K562 (cell line): ENCODE measurements around the gene DVL2. TPM values are rescaled to one million over a fixed set of nuclear protein-coding genes. Genes with fewer than 3 reads are reported as not detected.

ENCODE experiments used
- CHD4 ChIP-seq: fragments of 200-600 bp; sonication (generic); IDR thresholded peaks from 3 replicates; pipeline ENCODE4 v1.6.1; 2012; ENCODE audit warnings: low read depth, mild to moderate bottlenecking, mixed read lengths, low read length, inconsistent platforms; ENCODE audit not compliant: insufficient read depth, insufficient replicate concordance, poor library complexity, severe bottlenecking
- CREM ChIP-seq: IDR thresholded peaks from 2 replicates; pipeline ENCODE4 v1.6.1; 2014; ENCODE audit warnings: antibody characterized with exemption, low read depth
- CXXC5 ChIP-seq: fragments of 250-450 bp; sonication (Bioruptor Pico); IDR thresholded peaks from 2 replicates; pipeline ENCODE4 v1.8.0; 2022; ENCODE audit warnings: inconsistent platforms, mild to moderate bottlenecking, moderate library complexity
- ETV5 ChIP-seq: sonication (generic); formaldehyde crosslinking; IDR thresholded peaks from 2 replicates; pipeline ENCODE4 v1.4.0; 2020; ENCODE audit warnings: low read depth, mild to moderate bottlenecking, missing genetic modification reagents
- JUND ChIP-seq, 2 experiments: IDR thresholded peaks; 2 replicates in 1 of 2; 3 replicates in 1 of 2; pipeline ENCODE4 v1.6.1; 2011; ENCODE audit warnings: borderline replicate concordance in 2 of 2, low read depth in 2 of 2, low read length in 2 of 2, improper control_type of control experiment in 1 of 2, missing biosample characterization in 1 of 2, missing genetic modification characterization in 1 of 2, missing genetic modification reagents in 1 of 2
- MYC ChIP-seq, 2 experiments: fragments of 250-450 bp in 1 of 2; sonication (Bioruptor Pico) in 1 of 2; IDR thresholded peaks; 2 replicates each; pipeline versions ENCODE4 v1.5.1 to v1.6.1; 2012 to 2021; ENCODE audit warnings: low read depth in 2 of 2, borderline replicate concordance in 1 of 2, improper control_type of control experiment in 1 of 2, low read length in 1 of 2, mild to moderate bottlenecking in 1 of 2, moderate library complexity in 1 of 2
- SMAD4 ChIP-seq: fragments of 250-450 bp; sonication (Bioruptor Pico); conservative IDR thresholded peaks from 2 replicates; pipeline ENCODE4 v1.8.0; 2021; ENCODE audit warnings: inconsistent platforms, mild to moderate bottlenecking, moderate library complexity
- SUPT5H ChIP-seq: fragments of 450-650 bp; IDR thresholded peaks from 2 replicates; pipeline ENCODE4 v1.6.1; 2016
- TCF3 ChIP-seq: sonication (generic); formaldehyde crosslinking; IDR thresholded peaks from 2 replicates; pipeline ENCODE4 v1.4.0; 2020; ENCODE audit warnings: mild to moderate bottlenecking, missing genetic modification reagents
- ZNF165 ChIP-seq: fragments of 250-450 bp; sonication (Bioruptor Pico); IDR thresholded peaks from 2 replicates; pipeline ENCODE4 v1.4.0; 2020; ENCODE audit warnings: borderline replicate concordance
- ZNF77 ChIP-seq: fragments of 250-450 bp; sonication (Bioruptor Pico); IDR thresholded peaks from 2 replicates; pipeline ENCODE4 v1.5.0; 2020
- polyA plus RNA-seq, 8 experiments: library from polyadenylated mRNA; depleted of rRNA in 4 of 8; stranded (reverse) in 5 of 8; unstranded in 3 of 8; fragments of >200 nt; fragmentation: Nextera tagmentation in 2 of 8; fragmentation: Illumina TruSeq in 1 of 8; extraction: Ambion mirVana in 2 of 8; extraction: Trizol in 1 of 8; gene quantifications; 2 replicates each; pipeline versions ENCODE4 v1.2.1 to v1.2.3, GENCODE V29; 2011 to 2014; ENCODE audit warnings: inconsistent platforms in 1 of 8, missing spikeins in 1 of 8
- total RNA-seq, 7 experiments: library from RNA; depleted of rRNA in 6 of 7; stranded (reverse); fragments of >200 nt in 6 of 7; fragmentation: Illumina TruSeq in 2 of 7; extraction: Trizol in 2 of 7; gene quantifications; 2 replicates each; pipeline versions ENCODE4 v1.2.1 to v1.2.3, GENCODE V29; 2011 to 2021; ENCODE audit warnings: low replicate concordance in 1 of 7
- TF ChIP-seq, protein P1 (sequence below): fragments of 450-650 bp; IDR thresholded peaks from 2 replicates; pipeline ENCODE4 v1.6.1; 2018; ENCODE audit not compliant: partially characterized antibody
- TF ChIP-seq, protein P2 (sequence below): fragments of 200-800 bp; sonication (Bioruptor generic); IDR thresholded peaks from 2 replicates; pipeline ENCODE4 v1.6.1; 2017; ENCODE audit warnings: missing genetic modification characterization, missing compliant biosample characterization
- TF ChIP-seq, protein P3 (sequence below): fragments of 250-450 bp; sonication (Bioruptor Pico); IDR thresholded peaks from 2 replicates; pipeline ENCODE4 v1.5.0; 2020; ENCODE audit warnings: mild to moderate bottlenecking
- TF ChIP-seq, protein P4 (sequence below): fragments of 250-450 bp; sonication (Bioruptor Pico); IDR thresholded peaks from 2 replicates; pipeline ENCODE4 v1.5.0; 2021

DVL2 gene
- total and polyA plus RNA-seq, 9 of the 15 experiments (the other 6 are each of a cell fraction or from before 2014, with no cell fraction given): 1.3 to 49.5 (median 24.3) TPM

DNA sequence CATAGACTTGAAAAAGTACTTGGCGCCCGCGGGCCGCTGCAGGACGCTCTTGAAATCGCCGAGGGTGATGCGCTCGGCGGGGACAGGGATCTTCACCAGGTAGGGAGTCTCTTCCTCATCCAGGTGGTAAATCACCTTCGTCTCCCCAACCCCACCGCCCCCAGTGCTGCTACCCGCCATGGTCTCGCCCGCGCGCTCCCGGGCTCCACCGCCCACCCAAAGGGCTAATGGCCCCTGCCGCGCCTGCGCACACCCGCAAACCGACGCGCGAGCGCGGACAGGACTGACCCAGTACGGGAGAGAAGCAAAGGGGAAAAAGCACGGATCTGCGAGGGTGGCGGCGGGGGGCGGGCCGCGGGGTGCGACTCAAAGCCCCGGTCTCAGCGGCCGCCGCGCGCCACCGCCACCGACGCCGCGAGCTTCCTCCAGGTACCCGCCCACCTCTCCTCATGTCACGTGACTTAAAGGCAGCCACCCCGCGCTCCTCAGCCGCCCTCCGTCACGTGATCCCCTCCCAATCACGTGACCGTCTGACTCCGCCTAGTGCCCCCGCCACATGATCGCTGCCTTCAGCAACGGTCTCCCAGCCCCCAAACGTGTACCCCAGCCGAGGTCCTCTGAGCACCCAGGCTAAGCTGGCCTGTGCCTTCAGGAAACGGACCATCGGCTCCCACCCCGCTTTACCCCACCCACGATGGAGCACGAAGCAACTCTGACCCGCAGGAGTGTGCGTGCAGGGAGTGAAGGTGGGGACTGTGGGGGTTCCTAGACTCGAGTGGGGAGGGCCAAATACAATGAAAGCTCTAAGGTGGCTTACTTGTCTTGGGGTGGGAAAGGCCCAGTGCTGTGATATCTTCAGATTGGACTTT is at the start of gene DVL2 (continued):
- TF ChIP-seq, protein P1, sequence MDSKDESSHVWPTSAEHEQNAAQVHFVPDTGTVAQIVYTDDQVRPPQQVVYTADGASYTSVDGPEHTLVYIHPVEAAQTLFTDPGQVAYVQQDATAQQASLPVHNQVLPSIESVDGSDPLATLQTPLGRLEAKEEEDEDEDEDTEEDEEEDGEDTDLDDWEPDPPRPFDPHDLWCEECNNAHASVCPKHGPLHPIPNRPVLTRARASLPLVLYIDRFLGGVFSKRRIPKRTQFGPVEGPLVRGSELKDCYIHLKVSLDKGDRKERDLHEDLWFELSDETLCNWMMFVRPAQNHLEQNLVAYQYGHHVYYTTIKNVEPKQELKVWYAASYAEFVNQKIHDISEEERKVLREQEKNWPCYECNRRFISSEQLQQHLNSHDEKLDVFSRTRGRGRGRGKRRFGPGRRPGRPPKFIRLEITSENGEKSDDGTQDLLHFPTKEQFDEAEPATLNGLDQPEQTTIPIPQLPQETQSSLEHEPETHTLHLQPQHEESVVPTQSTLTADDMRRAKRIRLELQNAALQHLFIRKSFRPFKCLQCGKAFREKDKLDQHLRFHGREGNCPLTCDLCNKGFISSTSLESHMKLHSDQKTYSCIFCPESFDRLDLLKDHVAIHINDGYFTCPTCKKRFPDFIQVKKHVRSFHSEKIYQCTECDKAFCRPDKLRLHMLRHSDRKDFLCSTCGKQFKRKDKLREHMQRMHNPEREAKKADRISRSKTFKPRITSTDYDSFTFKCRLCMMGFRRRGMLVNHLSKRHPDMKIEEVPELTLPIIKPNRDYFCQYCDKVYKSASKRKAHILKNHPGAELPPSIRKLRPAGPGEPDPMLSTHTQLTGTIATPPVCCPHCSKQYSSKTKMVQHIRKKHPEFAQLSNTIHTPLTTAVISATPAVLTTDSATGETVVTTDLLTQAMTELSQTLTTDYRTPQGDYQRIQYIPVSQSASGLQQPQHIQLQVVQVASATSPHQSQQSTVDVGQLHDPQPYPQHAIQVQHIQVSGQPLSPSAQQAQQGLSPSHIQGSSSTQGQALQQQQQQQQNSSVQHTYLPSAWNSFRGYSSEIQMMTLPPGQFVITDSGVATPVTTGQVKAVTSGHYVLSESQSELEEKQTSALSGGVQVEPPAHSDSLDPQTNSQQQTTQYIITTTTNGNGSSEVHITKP: peak; percentile 96
- TF ChIP-seq ZNF77 (CRISPR knock-in tag): peak; percentile 86; the same call in 1 of the 2 replicates
- TF ChIP-seq JUND (IDR thresholded peaks at IDR 0.05; ENCODE audit: borderline replicate concordance, low read depth, low read length): peak; percentile 49; the same call in 1 of the 2 replicates
- no peak; the same call in 2 of the 3 replicates for TF ChIP-seq JUND (tag; IDR thresholded peaks at IDR 0.05; ENCODE audit: borderline replicate concordance, low read depth, low read length)
- TF ChIP-seq SUPT5H: peak; percentile 91
- TF ChIP-seq, protein P2, sequence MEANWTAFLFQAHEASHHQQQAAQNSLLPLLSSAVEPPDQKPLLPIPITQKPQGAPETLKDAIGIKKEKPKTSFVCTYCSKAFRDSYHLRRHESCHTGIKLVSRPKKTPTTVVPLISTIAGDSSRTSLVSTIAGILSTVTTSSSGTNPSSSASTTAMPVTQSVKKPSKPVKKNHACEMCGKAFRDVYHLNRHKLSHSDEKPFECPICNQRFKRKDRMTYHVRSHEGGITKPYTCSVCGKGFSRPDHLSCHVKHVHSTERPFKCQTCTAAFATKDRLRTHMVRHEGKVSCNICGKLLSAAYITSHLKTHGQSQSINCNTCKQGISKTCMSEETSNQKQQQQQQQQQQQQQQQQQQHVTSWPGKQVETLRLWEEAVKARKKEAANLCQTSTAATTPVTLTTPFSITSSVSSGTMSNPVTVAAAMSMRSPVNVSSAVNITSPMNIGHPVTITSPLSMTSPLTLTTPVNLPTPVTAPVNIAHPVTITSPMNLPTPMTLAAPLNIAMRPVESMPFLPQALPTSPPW (CRISPR knock-in tag): peak; percentile 72
- peak; percentile 87 for TF ChIP-seq SMAD4 (CRISPR knock-in tag)
- no peak for TF ChIP-seq TCF3 (CRISPR knock-in tag)
- peak; percentile 69 for TF ChIP-seq CREM
- TF ChIP-seq MYC (IDR thresholded peaks at IDR 0.05; ENCODE audit: low read depth, low read length): peak; percentile 71
- peak; percentile 56; the same call in 1 of the 2 replicates for TF ChIP-seq MYC (CRISPR knock-in tag; IDR thresholded peaks at IDR 0.05; ENCODE audit: borderline replicate concordance, low read depth)
- no peak for TF ChIP-seq CHD4
- TF ChIP-seq, protein P3, sequence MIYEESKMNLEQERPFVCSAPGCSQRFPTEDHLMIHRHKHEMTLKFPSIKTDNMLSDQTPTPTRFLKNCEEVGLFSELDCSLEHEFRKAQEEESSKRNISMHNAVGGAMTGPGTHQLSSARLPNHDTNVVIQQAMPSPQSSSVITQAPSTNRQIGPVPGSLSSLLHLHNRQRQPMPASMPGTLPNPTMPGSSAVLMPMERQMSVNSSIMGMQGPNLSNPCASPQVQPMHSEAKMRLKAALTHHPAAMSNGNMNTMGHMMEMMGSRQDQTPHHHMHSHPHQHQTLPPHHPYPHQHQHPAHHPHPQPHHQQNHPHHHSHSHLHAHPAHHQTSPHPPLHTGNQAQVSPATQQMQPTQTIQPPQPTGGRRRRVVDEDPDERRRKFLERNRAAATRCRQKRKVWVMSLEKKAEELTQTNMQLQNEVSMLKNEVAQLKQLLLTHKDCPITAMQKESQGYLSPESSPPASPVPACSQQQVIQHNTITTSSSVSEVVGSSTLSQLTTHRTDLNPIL (CRISPR knock-in tag): 0 out of 2 replicates have a peak, but pooled peaks have one; percentile 13
- TF ChIP-seq CXXC5 (CRISPR knock-in tag): peak; percentile 87
- TF ChIP-seq ZNF165 (CRISPR knock-in tag): no peak
- TF ChIP-seq ETV5 (CRISPR knock-in tag): no peak
- TF ChIP-seq, protein P4, sequence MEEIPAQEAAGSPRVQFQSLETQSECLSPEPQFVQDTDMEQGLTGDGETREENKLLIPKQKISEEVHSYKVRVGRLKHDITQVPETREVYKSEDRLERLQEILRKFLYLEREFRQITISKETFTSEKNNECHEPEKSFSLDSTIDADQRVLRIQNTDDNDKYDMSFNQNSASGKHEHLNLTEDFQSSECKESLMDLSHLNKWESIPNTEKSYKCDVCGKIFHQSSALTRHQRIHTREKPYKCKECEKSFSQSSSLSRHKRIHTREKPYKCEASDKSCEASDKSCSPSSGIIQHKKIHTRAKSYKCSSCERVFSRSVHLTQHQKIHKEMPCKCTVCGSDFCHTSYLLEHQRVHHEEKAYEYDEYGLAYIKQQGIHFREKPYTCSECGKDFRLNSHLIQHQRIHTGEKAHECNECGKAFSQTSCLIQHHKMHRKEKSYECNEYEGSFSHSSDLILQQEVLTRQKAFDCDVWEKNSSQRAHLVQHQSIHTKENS (CRISPR knock-in tag): peak; percentile 37; the same call in 1 of the 2 replicates
